ENCODE results near the gene AFF3.

AFF3 gene

DNA sequence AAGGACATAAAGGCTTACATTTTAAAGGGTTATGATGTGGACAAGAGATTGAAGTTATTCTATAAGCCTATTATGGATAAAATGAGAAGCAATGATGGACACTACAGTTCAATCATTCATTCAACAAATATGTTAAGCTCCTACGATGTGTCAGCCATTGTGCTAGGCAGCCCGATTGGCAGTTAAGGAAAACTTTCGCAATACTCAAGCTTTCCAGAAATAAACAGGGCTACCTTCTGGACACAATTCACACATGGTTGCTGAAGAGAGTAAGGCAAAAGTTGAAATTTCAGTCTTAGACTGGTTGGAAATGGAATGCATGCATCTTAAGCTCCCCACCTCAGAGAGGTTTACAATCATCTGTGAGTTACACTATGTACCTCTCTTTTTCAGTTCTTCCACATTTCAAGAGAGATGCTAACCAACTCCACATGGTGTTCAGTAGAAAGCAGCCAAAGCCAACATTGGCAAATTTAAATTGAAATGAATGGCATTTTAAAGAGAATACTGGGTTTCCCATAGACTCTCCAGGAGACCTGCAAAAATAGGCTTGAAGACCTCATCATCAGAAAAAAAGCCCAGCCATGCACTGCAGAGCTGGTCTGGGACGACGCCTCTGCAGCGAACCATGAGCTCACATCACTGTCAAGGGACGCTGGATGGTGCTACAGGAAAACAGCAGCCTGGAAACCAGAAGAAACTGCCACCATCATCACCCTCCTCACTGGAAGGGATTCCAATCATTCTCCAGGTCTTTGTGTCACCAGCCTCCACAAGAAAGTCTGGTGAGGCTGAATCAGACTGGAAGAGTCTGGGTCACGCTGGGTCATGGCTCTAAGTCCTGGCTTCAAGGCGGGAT, 276.3 kb downstream of the AFF3 start:
- TF ChIP-seq, protein P1, sequence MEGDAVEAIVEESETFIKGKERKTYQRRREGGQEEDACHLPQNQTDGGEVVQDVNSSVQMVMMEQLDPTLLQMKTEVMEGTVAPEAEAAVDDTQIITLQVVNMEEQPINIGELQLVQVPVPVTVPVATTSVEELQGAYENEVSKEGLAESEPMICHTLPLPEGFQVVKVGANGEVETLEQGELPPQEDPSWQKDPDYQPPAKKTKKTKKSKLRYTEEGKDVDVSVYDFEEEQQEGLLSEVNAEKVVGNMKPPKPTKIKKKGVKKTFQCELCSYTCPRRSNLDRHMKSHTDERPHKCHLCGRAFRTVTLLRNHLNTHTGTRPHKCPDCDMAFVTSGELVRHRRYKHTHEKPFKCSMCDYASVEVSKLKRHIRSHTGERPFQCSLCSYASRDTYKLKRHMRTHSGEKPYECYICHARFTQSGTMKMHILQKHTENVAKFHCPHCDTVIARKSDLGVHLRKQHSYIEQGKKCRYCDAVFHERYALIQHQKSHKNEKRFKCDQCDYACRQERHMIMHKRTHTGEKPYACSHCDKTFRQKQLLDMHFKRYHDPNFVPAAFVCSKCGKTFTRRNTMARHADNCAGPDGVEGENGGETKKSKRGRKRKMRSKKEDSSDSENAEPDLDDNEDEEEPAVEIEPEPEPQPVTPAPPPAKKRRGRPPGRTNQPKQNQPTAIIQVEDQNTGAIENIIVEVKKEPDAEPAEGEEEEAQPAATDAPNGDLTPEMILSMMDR (conservative IDR thresholded peaks at IDR 0.05; ENCODE audit: low read depth, low read length): no peak
- DNase-seq (ENCODE audit: low read depth): no peak
- no peak overlapping the region for H3K4me3 ChIP-seq (ENCODE audit: low read depth, low read length)

DNA sequence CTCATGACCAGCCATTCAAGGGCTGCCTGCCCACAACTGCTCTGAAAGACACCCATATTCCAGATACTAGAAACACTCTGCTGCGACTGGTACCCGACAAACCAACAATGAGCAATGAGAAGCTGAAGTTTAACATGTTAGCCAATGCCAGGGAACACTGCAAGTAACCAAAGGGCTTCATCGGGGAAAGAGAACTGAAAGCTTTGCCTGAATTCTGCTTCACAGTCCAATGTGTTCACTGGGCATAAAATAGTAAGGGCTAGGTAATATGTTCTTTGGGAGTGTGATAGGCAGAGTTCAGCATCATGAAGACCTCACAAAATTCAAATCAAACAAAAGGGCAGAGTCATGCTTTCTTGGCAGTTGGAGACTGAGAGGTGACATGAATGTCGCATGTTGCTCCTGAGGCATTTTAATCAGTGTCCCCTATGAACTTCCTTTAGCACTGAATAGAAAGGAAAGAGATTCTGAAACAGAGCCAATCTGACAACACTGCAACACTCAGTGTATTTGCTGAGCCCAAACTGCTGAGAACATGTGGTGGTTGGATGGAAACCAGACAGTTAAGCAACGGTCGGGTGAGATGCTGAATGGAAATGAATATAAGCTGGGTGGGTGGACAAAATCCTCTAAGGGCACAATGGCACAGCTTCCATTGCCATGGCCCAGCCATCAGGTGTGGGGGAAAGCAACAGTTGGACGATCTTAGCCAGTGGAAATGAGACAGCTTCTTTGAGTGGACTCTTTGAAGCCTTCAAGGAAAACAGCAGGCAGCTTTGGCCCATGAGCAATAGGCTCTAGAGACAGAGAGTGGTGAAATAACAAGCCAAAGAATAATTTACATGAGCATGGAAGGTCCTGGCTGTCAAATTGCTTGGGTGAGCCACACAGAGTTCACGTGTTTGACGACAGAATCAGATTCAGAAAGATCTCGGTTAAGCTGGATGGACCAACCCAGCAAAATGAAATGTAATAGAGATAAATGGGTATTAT, 277.5 kb downstream of the AFF3 start:
- peak; percentile 78 for DNase-seq (ENCODE audit: low read depth)
- H3K4me3 ChIP-seq (ENCODE audit: low read depth, low read length): no peak overlapping the region
- TF ChIP-seq, protein P1 (conservative IDR thresholded peaks at IDR 0.05; ENCODE audit: low read depth, low read length): no peak

DNA sequence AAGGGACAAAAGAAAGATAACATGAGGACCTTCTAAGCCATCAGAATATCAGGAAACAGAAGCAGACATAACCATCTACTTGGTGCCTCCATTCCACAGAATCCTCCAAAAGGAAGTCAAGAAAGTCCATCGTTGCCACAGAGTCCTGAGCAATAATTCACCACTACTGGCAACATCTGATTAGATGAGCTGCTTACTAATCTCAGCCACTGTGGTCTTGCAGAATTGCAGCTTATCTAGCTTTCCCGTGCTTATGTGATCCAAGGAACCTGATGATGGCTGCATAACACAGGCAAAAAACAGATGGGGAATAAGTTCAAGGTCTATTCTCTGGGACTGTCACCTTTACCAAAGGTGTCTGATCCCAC, 278.5 kb downstream of the AFF3 start:
- no peak overlapping the region for H3K4me3 ChIP-seq (ENCODE audit: low read depth, low read length)
- DNase-seq (ENCODE audit: low read depth): peak; percentile 38
- TF ChIP-seq, protein P1 (conservative IDR thresholded peaks at IDR 0.05; ENCODE audit: low read depth, low read length): no peak

DNA sequence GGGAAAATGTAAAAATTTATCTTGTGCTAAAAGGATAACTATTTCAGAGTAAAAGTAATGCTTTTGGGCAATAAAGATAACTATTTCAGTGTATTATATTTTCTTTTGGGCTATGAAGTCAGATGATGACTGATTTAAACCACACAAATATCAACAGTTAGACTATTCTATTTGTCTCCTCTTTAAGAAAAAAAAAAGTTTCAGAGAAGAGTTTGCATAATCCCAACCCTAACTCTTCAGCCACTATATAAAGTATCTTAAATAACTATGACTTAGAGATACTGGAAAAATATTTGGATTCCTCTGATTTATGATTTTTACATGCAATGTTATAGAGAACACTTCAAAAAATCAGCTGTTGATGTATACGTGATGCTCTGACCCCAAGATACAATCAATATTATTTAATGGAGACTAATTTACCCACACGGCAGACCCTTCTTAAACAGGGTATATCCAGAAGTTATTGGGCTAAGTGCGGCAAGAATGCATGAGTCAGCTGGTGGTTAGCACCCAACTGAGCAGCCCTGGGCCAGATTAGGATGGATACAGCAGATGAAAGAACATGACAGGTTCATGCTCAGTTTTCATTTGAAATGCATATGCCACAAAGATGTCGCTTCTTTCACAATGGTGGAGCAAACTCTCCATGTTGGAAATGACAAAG, 279.0 kb downstream of the AFF3 start:
- no peak overlapping the region for H3K4me3 ChIP-seq (ENCODE audit: low read depth, low read length)

DNA sequence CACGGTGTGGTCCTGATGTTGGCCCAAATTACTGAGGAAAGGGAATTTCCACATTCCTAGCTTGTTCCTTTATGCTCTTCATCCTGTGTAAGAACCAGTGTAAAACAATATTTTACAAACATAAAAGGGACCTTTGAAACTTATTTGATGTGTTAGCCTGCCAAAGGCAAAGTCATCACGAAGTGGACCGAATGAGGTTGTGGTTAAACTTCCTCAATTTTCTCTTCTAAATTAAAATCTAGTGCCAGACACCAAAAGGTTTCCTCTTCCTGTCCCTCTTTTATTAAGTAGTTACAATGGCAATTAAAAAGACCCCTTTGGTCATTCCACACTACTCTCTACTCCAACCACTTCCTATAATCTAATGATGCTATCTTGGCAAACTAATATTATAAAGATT, 279.8 kb downstream of the AFF3 start:
- TF ChIP-seq, protein P1 (conservative IDR thresholded peaks at IDR 0.05; ENCODE audit: low read depth, low read length): no peak
- no peak overlapping the region for H3K4me3 ChIP-seq (ENCODE audit: low read depth, low read length)
- no peak for DNase-seq (ENCODE audit: low read depth)

More for the DNA sequence above, 279.0 kb downstream of the AFF3 start:
- peak; percentile 77 for DNase-seq (ENCODE audit: low read depth)
- TF ChIP-seq, protein P1 (conservative IDR thresholded peaks at IDR 0.05; ENCODE audit: low read depth, low read length): no peak

DNA sequence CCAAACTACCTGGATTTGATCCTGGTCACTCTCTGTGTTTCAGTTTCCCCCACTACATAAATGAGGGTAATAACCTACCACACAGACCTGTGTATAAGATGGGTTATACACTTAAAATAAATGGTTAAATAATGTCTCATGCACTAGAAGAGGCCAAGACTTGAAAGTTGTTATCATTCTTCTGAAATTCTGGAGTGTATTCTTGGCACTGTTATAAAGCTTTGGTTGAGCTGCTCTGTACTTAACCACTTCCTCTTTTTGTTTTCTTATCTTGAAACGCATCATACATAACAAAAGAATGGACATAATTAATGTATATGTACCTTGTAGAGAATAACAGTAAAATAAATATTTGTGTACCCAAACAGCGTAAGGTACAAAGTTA, 281.0 kb downstream of the AFF3 start:
- peak; percentile 54 for DNase-seq (ENCODE audit: low read depth)
- no peak overlapping the region for H3K4me3 ChIP-seq (ENCODE audit: low read depth, low read length)
- TF ChIP-seq, protein P1 (conservative IDR thresholded peaks at IDR 0.05; ENCODE audit: low read depth, low read length): no peak

Measured in choroid plexus epithelial cell (primary cell).